Measurements from ENCODE around the gene TNS4.

The TNS4 gene

GRCh38 chr17:40516581-40517285 lies 15.3 kb upstream of the TNS4 start:
- peak; percentile 44 for DNase-seq (ENCODE audit: low read depth)

- no peak for DNase-seq (ENCODE audit: low read depth)
Measured at GRCh38 chr17:40515491-40516041, 14.1 kb upstream of the TNS4 start.

- DNase-seq (ENCODE audit: low read depth) = no peak
Measured at GRCh38 chr17:40515011-40515410, 13.6 kb upstream of the TNS4 start.

GRCh38 chr17:40514013-40514875 lies 12.8 kb upstream of the TNS4 start:
- no peak for DNase-seq (ENCODE audit: low read depth)

- no peak for DNase-seq (ENCODE audit: low read depth)
Measured at GRCh38 chr17:40511667-40512220, 10.3 kb upstream of the TNS4 start.

- no peak for DNase-seq (ENCODE audit: low read depth)
Measured at GRCh38 chr17:40511136-40511535, 9.7 kb upstream of the TNS4 start.

- DNase-seq (ENCODE audit: low read depth) = no peak
Measured at GRCh38 chr17:40510328-40510648, 8.9 kb upstream of the TNS4 start.

- no peak for DNase-seq (ENCODE audit: low read depth)
Measured at GRCh38 chr17:40509626-40510327, 8.4 kb upstream of the TNS4 start.

GRCh38 chr17:40506786-40507185 lies 5.4 kb upstream of the TNS4 start:
- DNase-seq (ENCODE audit: low read depth) = no peak

GRCh38 chr17:40503154-40503553 lies 1.7 kb upstream of the TNS4 start:
- no peak for DNase-seq (ENCODE audit: low read depth)

- no peak for DNase-seq (ENCODE audit: low read depth)
Measured at GRCh38 chr17:40502716-40503115, 1.3 kb upstream of the TNS4 start.

- DNase-seq (ENCODE audit: low read depth) = no peak
Measured at GRCh38 chr17:40500709-40501108, 714 bp downstream of the TNS4 start.

GRCh38 chr17:40500190-40500589 lies 1.2 kb downstream of the TNS4 start:
- DNase-seq (ENCODE audit: low read depth) = no peak

- no peak for DNase-seq (ENCODE audit: low read depth)
Measured at GRCh38 chr17:40499551-40500189, 1.8 kb downstream of the TNS4 start.

GRCh38 chr17:40498281-40499084 lies 2.9 kb downstream of the TNS4 start:
- no peak for DNase-seq (ENCODE audit: low read depth)

GRCh38 chr17:40497695-40498094 lies 3.7 kb downstream of the TNS4 start:
- DNase-seq (ENCODE audit: low read depth) = no peak

- DNase-seq (ENCODE audit: low read depth) = no peak
Measured at GRCh38 chr17:40496634-40497420, 4.6 kb downstream of the TNS4 start.

- no peak for DNase-seq (ENCODE audit: low read depth)
Measured at GRCh38 chr17:40496170-40496569, 5.3 kb downstream of the TNS4 start.

GRCh38 chr17:40495140-40495539 lies 6.3 kb downstream of the TNS4 start:
- DNase-seq (ENCODE audit: low read depth) = no peak

GRCh38 chr17:40493697-40494096 lies 7.7 kb downstream of the TNS4 start:
- DNase-seq (ENCODE audit: low read depth) = no peak
